H1 (cell line): ENCODE measurements around the gene BCL2L13. TPM values are rescaled to one million over a fixed set of nuclear protein-coding genes. Genes with fewer than 3 reads are reported as not detected.

Experiments used
- CTCF ChIA-PET: fragments of 300-600 bp; sonication (Branson Sonifier 250); formaldehyde crosslinking; loops from one replicate; lab custom pipeline; 2021; ENCODE audit not compliant: partially characterized antibody; lab: Charles Lee
- POLR2A ChIA-PET: fragments of 300-600 bp; sonication (Branson Sonifier 250); formaldehyde crosslinking; loops from one replicate; lab custom pipeline; 2021; ENCODE audit warnings: inconsistent platforms; ENCODE audit not compliant: partially characterized antibody; lab: Charles Lee
- DNase-seq, 2 experiments: peaks; one replicate each; pipeline versions ENCODE4 v3.0.0 to v3.0.0-alpha.2; 2010 to 2022; ENCODE audit warnings: low spot score in 2 of 2, low read depth in 1 of 2, mixed read lengths in 1 of 2
- FAIRE-seq: peaks from 2 replicates; lab custom pipeline; 2011; peaks lifted over from hg19 to GRCh38; lab: Jason Lieb, UNC
- H2AFZ ChIP-seq: 2 replicates; pipeline ENCODE4 v1.8.1; 2012; ENCODE audit warnings: low read length, inconsistent platforms
- H2AK5ac ChIP-seq: 2 replicates; pipeline ENCODE4 v1.6.1; 2013; ENCODE audit warnings: low read depth, low read length
- H2BK120ac ChIP-seq: replicated peaks from 2 replicates; pipeline ENCODE3; 2013; ENCODE audit warnings: low read depth, low read length, inconsistent platforms
- H2BK12ac ChIP-seq: 2 replicates; pipeline ENCODE4 v1.6.1; 2013; ENCODE audit warnings: low read depth, low read length
- H2BK15ac ChIP-seq: 2 replicates; pipeline ENCODE4 v1.6.1; 2013; ENCODE audit warnings: low read length
- H2BK20ac ChIP-seq: 2 replicates; pipeline ENCODE4 v1.6.1; 2013; ENCODE audit warnings: low read length
- H2BK5ac ChIP-seq: 2 replicates; pipeline ENCODE4 v1.6.1; 2013; ENCODE audit warnings: low read depth, low read length
- H3K14ac ChIP-seq: 2 replicates; pipeline ENCODE4 v1.6.1; 2013; ENCODE audit warnings: inconsistent platforms; ENCODE audit not compliant: insufficient read length
- H3K18ac ChIP-seq: 2 replicates; pipeline ENCODE4 v1.6.1; 2013; ENCODE audit warnings: low read length; ENCODE audit errors: extremely low read depth
- H3K23ac ChIP-seq: 2 replicates; pipeline ENCODE4 v1.6.1; 2013; ENCODE audit warnings: inconsistent platforms; ENCODE audit not compliant: insufficient read length
- H3K23me2 ChIP-seq: 2 replicates; pipeline ENCODE4 v1.6.1; 2013; ENCODE audit warnings: low read depth, low read length
- H3K27ac ChIP-seq: 2 replicates; pipeline ENCODE4 v1.6.1; 2011; ENCODE audit warnings: low read depth, low read length, inconsistent platforms
- H3K27me3 ChIP-seq, 4 experiments: replicated peaks in 1 of 4; 1 replicate in 1 of 4; 2 replicates in 3 of 4; pipeline versions ENCODE4 v1.6.1 to v1.8.1; 2011 to 2013; ENCODE audit warnings: low read length in 3 of 4, mild to moderate bottlenecking in 3 of 4, inconsistent platforms in 2 of 4, mixed read lengths in 2 of 4, moderate library complexity in 1 of 4; ENCODE audit not compliant: control insufficient read depth in 3 of 4, insufficient read depth in 3 of 4; ENCODE audit errors: extremely low read depth in 1 of 4
- H3K36me3 ChIP-seq, 4 experiments: 2 replicates each; pipeline versions ENCODE4 v1.6.1 to v1.8.1; 2011 to 2013; ENCODE audit warnings: mild to moderate bottlenecking in 4 of 4, low read length in 3 of 4, moderate library complexity in 2 of 4, control low read depth in 1 of 4, inconsistent platforms in 1 of 4; ENCODE audit not compliant: insufficient read depth in 4 of 4, control insufficient read depth in 2 of 4
- H3K4ac ChIP-seq: replicated peaks from 2 replicates; pipeline ENCODE3; 2013; ENCODE audit warnings: low read length, low read depth, mixed read lengths, inconsistent platforms; ENCODE audit not compliant: insufficient read length
- H3K4me1 ChIP-seq, 4 experiments: replicated peaks in 1 of 4; 1 replicate in 1 of 4; 2 replicates in 3 of 4; pipeline versions ENCODE4 v1.6.1 to v1.8.1; 2011 to 2013; ENCODE audit warnings: low read length in 3 of 4, inconsistent platforms in 2 of 4, mixed read lengths in 1 of 4; ENCODE audit not compliant: insufficient read depth in 4 of 4, control insufficient read depth in 3 of 4
- H3K4me2 ChIP-seq, 2 experiments: 2 replicates each; pipeline versions ENCODE4 v1.6.1 to v1.8.1; 2011 to 2013; ENCODE audit warnings: low read depth in 2 of 2, low read length in 2 of 2, control low read depth in 1 of 2, inconsistent platforms in 1 of 2, mild to moderate bottlenecking in 1 of 2; ENCODE audit not compliant: insufficient read depth in 1 of 2
- H3K4me3 ChIP-seq, 4 experiments: fragments of 200-600, 300-600 bp in 1 of 4; sonication (generic), shearing (Covaris generic), sonication (Bioruptor Twin) in 1 of 4; 2 replicates each; pipeline versions ENCODE4 v1.5.1 to v1.8.1; 2011 to 2016; ENCODE audit warnings: low read length in 4 of 4, low read depth in 3 of 4, control low read depth in 2 of 4, inconsistent platforms in 2 of 4, mild to moderate bottlenecking in 2 of 4, mixed read lengths in 1 of 4, moderate library complexity in 1 of 4; ENCODE audit not compliant: insufficient read depth in 2 of 4; ENCODE audit errors: extremely low read depth in 1 of 4
- H3K56ac ChIP-seq: replicated peaks from 2 replicates; pipeline ENCODE3; 2013; ENCODE audit warnings: low read depth, mild to moderate bottlenecking, mixed read lengths, low read length, inconsistent platforms; ENCODE audit not compliant: insufficient read length
- H3K79me1 ChIP-seq: 2 replicates; pipeline ENCODE4 v1.6.1; 2013; ENCODE audit warnings: low read depth, low read length, control low read depth
- H3K79me2 ChIP-seq, 2 experiments: 2 replicates each; pipeline versions ENCODE4 v1.6.1 to v1.8.1; 2012 to 2013; ENCODE audit warnings: low read length in 2 of 2, mild to moderate bottlenecking in 2 of 2, inconsistent platforms in 1 of 2; ENCODE audit not compliant: insufficient read depth in 2 of 2, control insufficient read depth in 1 of 2
- H3K9ac ChIP-seq, 4 experiments: replicated peaks in 1 of 4; 1 replicate in 1 of 4; 2 replicates in 3 of 4; pipeline versions ENCODE4 v1.6.1 to v1.8.1; 2011 to 2013; ENCODE audit warnings: low read depth in 3 of 4, low read length in 3 of 4, control low read depth in 2 of 4, mild to moderate bottlenecking in 2 of 4, moderate library complexity in 2 of 4, inconsistent platforms in 1 of 4; ENCODE audit errors: extremely low read depth in 1 of 4
- H3K9me3 ChIP-seq, 2 experiments: 2 replicates each; pipeline versions ENCODE4 v1.6.1 to v1.8.1; 2012 to 2013; ENCODE audit warnings: mild to moderate bottlenecking in 2 of 2, moderate library complexity in 2 of 2, control low read depth in 1 of 2, inconsistent platforms in 1 of 2, low read depth in 1 of 2, low read length in 1 of 2, mixed read lengths in 1 of 2; ENCODE audit not compliant: insufficient read depth in 2 of 2
- H4K20me1 ChIP-seq, 2 experiments: replicated peaks in 1 of 2; 2 replicates each; pipeline versions ENCODE3 to v1.8.1; 2011 to 2013; ENCODE audit warnings: inconsistent platforms in 2 of 2, low read length in 2 of 2, mild to moderate bottlenecking in 1 of 2; ENCODE audit not compliant: insufficient read depth in 2 of 2, control insufficient read depth in 1 of 2
- H4K5ac ChIP-seq: 2 replicates; pipeline ENCODE4 v1.6.1; 2013; ENCODE audit warnings: low read length, low read depth, mixed read lengths, inconsistent platforms; ENCODE audit not compliant: insufficient read length
- H4K8ac ChIP-seq: 2 replicates; pipeline ENCODE4 v1.8.0; 2013; ENCODE audit warnings: mild to moderate bottlenecking, moderate library complexity, low read length, inconsistent platforms; ENCODE audit not compliant: insufficient read depth; ENCODE audit errors: extremely low read depth
- H4K91ac ChIP-seq: replicated peaks from 2 replicates; pipeline ENCODE3; 2013; ENCODE audit warnings: low read length, mixed read lengths, inconsistent platforms; ENCODE audit not compliant: insufficient read length
- ASH2L ChIP-seq: fragments of 200-600, 300-600 bp; sonication (generic); IDR thresholded peaks from one replicate; pipeline ENCODE4 v1.7.1; 2017; ENCODE audit warnings: low read length
- CBX8 ChIP-seq: fragments of 300-800, 300-1000 bp; sonication (generic); IDR thresholded peaks from 2 replicates; pipeline ENCODE4 v1.7.1; 2016; ENCODE audit warnings: low read depth, low read length, borderline replicate concordance
- GABPA ChIP-seq: IDR thresholded peaks from 2 replicates; pipeline ENCODE4 v1.6.1; 2011; ENCODE audit warnings: mild to moderate bottlenecking, low read length, moderate library complexity, borderline replicate concordance; ENCODE audit not compliant: insufficient read depth
- KDM1A ChIP-seq: fragments of 200-600, 300-600 bp; sonication (generic); IDR thresholded peaks from 2 replicates; pipeline ENCODE4 v1.7.1; 2016; ENCODE audit warnings: mild to moderate bottlenecking, low read length, borderline replicate concordance
- KDM5A ChIP-seq: fragments of 200-600 bp; IDR thresholded peaks from 2 replicates; pipeline ENCODE4 v1.7.1; 2012; ENCODE audit warnings: mild to moderate bottlenecking, low read length, inconsistent platforms, mixed read lengths
- NANOG ChIP-seq: IDR thresholded peaks from 2 replicates; pipeline ENCODE4 v1.6.1; 2011; ENCODE audit warnings: low read length, low read depth, mild to moderate bottlenecking, inconsistent platforms; ENCODE audit not compliant: insufficient read depth, poor library complexity, severe bottlenecking
- POLR2A ChIP-seq, 2 experiments: IDR thresholded peaks; 1 replicate in 1 of 2; 2 replicates in 1 of 2; pipeline ENCODE4 v1.6.1; 2011; ENCODE audit warnings: low read depth in 2 of 2, low read length in 2 of 2, mild to moderate bottlenecking in 2 of 2; ENCODE audit errors: control extremely low read depth in 1 of 2
- RBBP5 ChIP-seq: IDR thresholded peaks from 2 replicates; pipeline ENCODE4 v1.7.1; 2012; ENCODE audit warnings: low read depth, mild to moderate bottlenecking, inconsistent platforms, low read length, moderate library complexity, borderline replicate concordance
- RNF2 ChIP-seq: fragments of 200-900, 300-1000 bp; sonication (generic); IDR thresholded peaks from 2 replicates; pipeline ENCODE4 v1.7.1; 2016; ENCODE audit warnings: borderline replicate concordance, low read depth, mild to moderate bottlenecking, antibody characterized with exemption, low read length; ENCODE audit not compliant: poor library complexity, severe bottlenecking; ENCODE audit errors: missing control alignments
- SIX5 ChIP-seq: IDR thresholded peaks from 2 replicates; pipeline ENCODE4 v1.6.1; 2011; ENCODE audit warnings: mild to moderate bottlenecking, low read depth, low read length
- TBP ChIP-seq: IDR thresholded peaks from 2 replicates; pipeline ENCODE4 v1.6.1; 2011; ENCODE audit warnings: low read depth, low read length, improper control_type of control experiment
- YY1 ChIP-seq: IDR thresholded peaks from 2 replicates; pipeline ENCODE4 v1.6.1; 2011; ENCODE audit warnings: low read depth, mild to moderate bottlenecking, low read length
- WGBS, 2 experiments: shearing (Covaris generic) in 1 of 2; methylation state at CpG; one replicate each; pipeline versions ENCODE4 v1.1.6 to v1.1.7; 2013 to 2015; ENCODE audit warnings: low lambda C conversion rate in 2 of 2, mixed read lengths in 2 of 2, inconsistent platforms in 1 of 2, low coverage in 1 of 2, missing lambda C conversion rate in 1 of 2; ENCODE audit not compliant: insufficient replicate concordance in 2 of 2, insufficient coverage in 1 of 2, insufficient read length in 1 of 2; ENCODE audit errors: extremely low coverage in 1 of 2, missing lambda C conversion rate in 1 of 2; 5-methylcytosine and 5-hydroxymethylcytosine counted together
- polyA plus RNA-seq, 7 experiments: library from polyadenylated mRNA; depleted of rRNA in 3 of 7; stranded (reverse) in 5 of 7; unstranded in 2 of 7; fragments of >200 nt in 5 of 7; fragments of 200-250 nt in 2 of 7; gene quantifications; 1 replicate in 5 of 7; 2 replicates in 1 of 7; 4 replicates in 1 of 7; pipeline versions ENCODE4 v1.2.1 to v1.2.3, GENCODE V29; 2011 to 2013; ENCODE audit warnings: missing spikeins in 2 of 7, mixed read lengths in 2 of 7
- total RNA-seq: library from RNA; stranded (reverse); fragmentation: NEBNext Ultra II Directional; extraction: Animal tissue kit (Norgen Biotek cat#: 25700); gene quantifications from 2 replicates; pipeline ENCODE4 v1.2.1, GENCODE V29; 2021
- TF ChIP-seq, protein P1 (sequence below): IDR thresholded peaks from 2 replicates; pipeline ENCODE4 v1.6.1; 2012; ENCODE audit warnings: inconsistent platforms

BCL2L13 gene
- total and polyA plus RNA-seq, 2 of the 8 experiments (the other 6 are each of a cell fraction or from before 2014, with no cell fraction given) = 20.7 to 35.0 TPM

DNA sequence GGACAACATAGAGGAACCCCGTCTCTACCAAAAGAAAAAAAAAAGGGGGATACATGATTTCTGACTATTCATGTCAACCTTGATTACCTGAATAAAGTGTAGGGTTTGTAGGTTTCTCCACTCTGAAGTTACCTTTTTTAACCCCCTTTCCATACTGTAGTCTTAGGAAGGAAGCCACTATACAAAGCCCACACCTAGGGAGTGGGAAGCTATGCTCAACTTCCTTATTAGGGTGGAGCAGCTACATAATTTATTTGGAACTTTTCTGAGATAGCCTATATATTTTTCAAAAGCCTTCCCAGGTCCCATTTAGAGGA lies 9.4 kb upstream of the BCL2L13 start:
- no peak overlapping the region for H2BK20ac ChIP-seq
- peak overlapping the region; percentile 90; the same call in 1 of the 2 replicates for H4K8ac ChIP-seq
- no peaks in the 10 kb centered on the region for H3K36me3 ChIP-seq
- H2BK12ac ChIP-seq = no peak overlapping the region
- H3K9me3 ChIP-seq = no peaks in the 10 kb centered on the region
- no peak overlapping the region for H4K91ac ChIP-seq
- no peaks in the 10 kb centered on the region for H3K27me3 ChIP-seq
- peak overlapping the region; percentile 88 to 100 (median 94) for H3K4me3 ChIP-seq
- peaks cover 2% of the 10 kb centered on the region; the same call in 1 of the 2 replicates for H3K79me1 ChIP-seq
- H3K14ac ChIP-seq = no peak overlapping the region
- FAIRE-seq (no peak), DNase-seq (no peak)
- H2AK5ac ChIP-seq = no peak overlapping the region
- peak overlapping the region; percentile 65 for H2BK120ac ChIP-seq
- peaks cover 3 to 34% of the 10 kb centered on the region in 2 experiments; a peak in 3 of 4 replicates for H3K79me2 ChIP-seq
- H3K4me2 ChIP-seq = peak overlapping the region; percentile 73 to 82
- H3K27ac ChIP-seq = peak overlapping the region; percentile 84
- peak overlapping the region; percentile 63 for H3K56ac ChIP-seq
- H3K4me1 ChIP-seq = no peaks in the 10 kb centered on the region
- 17% methylated on average over 1 of the region's 1 CpG; no CpG with 5 or more reads in 1 of the 2 experiments for WGBS, 2 experiments
- no peak overlapping the region for H2AFZ ChIP-seq
- H4K20me1 ChIP-seq = no peaks in the 10 kb centered on the region
- H3K9ac ChIP-seq = peak overlapping the region; percentile 52 to 95 (median 88)
- CTCF ChIA-PET = no interaction called here
- TF ChIP-seq YY1 = no peak
- TF ChIP-seq, protein P1, sequence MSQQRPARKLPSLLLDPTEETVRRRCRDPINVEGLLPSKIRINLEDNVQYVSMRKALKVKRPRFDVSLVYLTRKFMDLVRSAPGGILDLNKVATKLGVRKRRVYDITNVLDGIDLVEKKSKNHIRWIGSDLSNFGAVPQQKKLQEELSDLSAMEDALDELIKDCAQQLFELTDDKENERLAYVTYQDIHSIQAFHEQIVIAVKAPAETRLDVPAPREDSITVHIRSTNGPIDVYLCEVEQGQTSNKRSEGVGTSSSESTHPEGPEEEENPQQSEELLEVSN = no peak
- TF ChIP-seq ASH2L = no peak
- TF ChIP-seq KDM1A = no peak
- no peak for TF ChIP-seq KDM5A
- TF ChIP-seq SIX5 = no peak
- no peak for TF ChIP-seq GABPA
- TF ChIP-seq NANOG = no peak
- TF ChIP-seq RBBP5 = no peak
- no peak for TF ChIP-seq CBX8
- no peak for TF ChIP-seq POLR2A (IDR thresholded peaks at IDR 0.05; ENCODE audit: control extremely low read depth in 1 of 2, low read depth in 2 of 2, low read length in 2 of 2)
- TF ChIP-seq RNF2 = no peak
- no peak for TF ChIP-seq TBP
- H3K23ac ChIP-seq = no peak overlapping the region
- H3K23me2 ChIP-seq = peaks cover 4% of the 10 kb centered on the region; the same call in 1 of the 2 replicates
- H3K4ac ChIP-seq = no peak overlapping the region
- H3K18ac ChIP-seq = no peak overlapping the region
- H2BK5ac ChIP-seq = peak overlapping the region; percentile 92; the same call in 1 of the 2 replicates
- peak overlapping the region; percentile 79 for H4K5ac ChIP-seq
- POLR2A ChIA-PET = interaction anchor here (0.8 to 0.9 kb wide), 3 partner anchors 10 to 92 kb away, joined by 3 to 8 read pairs (median 4); partner anchors contain the start of gene BCL2L13
- H2BK15ac ChIP-seq = no peak overlapping the region
